HepG2 (cell line): ENCODE measurements around the gene SEC23IP. TPM values are rescaled to one million over a fixed set of nuclear protein-coding genes. Genes with fewer than 3 reads are reported as not detected.

ENCODE experiments used
- ATAC-seq: fragments of 200-7000 bp; cut with Tn5 transposase; 3 replicates; pipeline ENCODE4 v1.9.1; 2020; ENCODE audit warnings: mild to moderate bottlenecking, moderate library complexity
- BruUV-seq: library from RNA; stranded (reverse); fragments of 400-500 nt; replicated peaks from 2 replicates; lab custom pipeline; 2021; lab: Mats Ljungman, UMichigan
- CTCF ChIA-PET: fragments of 300-600 bp; formaldehyde crosslinking; extraction: SDS; loops from one replicate; lab custom pipeline; 2021; ENCODE audit warnings: low total read pairs, inconsistent platforms, low intra/inter-chr PET ratio; lab: Yijun Ruan, JAX
- POLR2A ChIA-PET: fragments of 350-600 bp; sonication (Branson Sonifier 250); formaldehyde crosslinking; loops from one replicate; lab custom pipeline; 2020; ENCODE audit warnings: antibody characterized with exemption, inconsistent platforms; lab: Yijun Ruan, JAX
- DNase-seq: peaks from one replicate; pipeline ENCODE4 v3.0.0-alpha.2; 2015; ENCODE audit warnings: low spot score
- FAIRE-seq: peaks from 3 replicates; lab custom pipeline; 2011; peaks lifted over from hg19 to GRCh38; lab: Jason Lieb, UNC
- H2AFZ ChIP-seq: one replicate; pipeline ENCODE4 v1.6.1; 2011; ENCODE audit warnings: low read length, inconsistent platforms
- H3K27ac ChIP-seq: fragments of 300-600 bp; 3 replicates; pipeline ENCODE4 v1.8.0; 2011; ENCODE audit warnings: mixed run types, mild to moderate bottlenecking, mixed read lengths, low read length, inconsistent platforms; ENCODE audit not compliant: insufficient read depth; ENCODE audit errors: extremely low read length
- H3K27me3 ChIP-seq, 2 experiments: fragments of 200-600 bp in 1 of 2; 2 replicates in 1 of 2; 3 replicates in 1 of 2; pipeline versions ENCODE4 v1.6.0 to v1.8.0; 2011; ENCODE audit warnings: low read length in 2 of 2, mild to moderate bottlenecking in 2 of 2, moderate library complexity in 2 of 2, inconsistent platforms in 1 of 2; ENCODE audit not compliant: insufficient read depth in 2 of 2, control insufficient read depth in 1 of 2
- H3K36me3 ChIP-seq, 2 experiments: fragments of 200-600 bp in 1 of 2; replicated peaks in 1 of 2; 2 replicates in 1 of 2; 3 replicates in 1 of 2; pipeline versions ENCODE4 v1.5.1 to v1.8.0; 2011; ENCODE audit warnings: low read length in 2 of 2, inconsistent platforms in 1 of 2; ENCODE audit not compliant: insufficient read depth in 2 of 2, control insufficient read depth in 1 of 2
- H3K4me1 ChIP-seq: 2 replicates; pipeline ENCODE4 v1.5.1; 2012; ENCODE audit warnings: low read length, inconsistent platforms; ENCODE audit not compliant: insufficient read depth
- H3K4me2 ChIP-seq: 2 replicates; pipeline ENCODE4 v1.6.0; 2011; ENCODE audit warnings: low read depth, low read length, inconsistent platforms
- H3K4me3 ChIP-seq, 3 experiments: fragments of 200-600 bp in 1 of 3; sonication (generic), shearing (Covaris generic) in 1 of 3; replicated peaks in 1 of 3; 2 replicates each; pipeline ENCODE4 v1.5.1; 2011 to 2016; ENCODE audit warnings: low read length in 3 of 3, inconsistent platforms in 2 of 3, low read depth in 2 of 3, mild to moderate bottlenecking in 2 of 3, control low read depth in 1 of 3, mixed read lengths in 1 of 3; ENCODE audit not compliant: insufficient read depth in 1 of 3
- H3K79me2 ChIP-seq: one replicate; pipeline ENCODE4 v1.6.1; 2011; ENCODE audit warnings: low read length, inconsistent platforms; ENCODE audit not compliant: insufficient read depth
- H3K9ac ChIP-seq: 2 replicates; pipeline ENCODE4 v1.6.0; 2011; ENCODE audit warnings: mild to moderate bottlenecking, low read depth, low read length, inconsistent platforms; ENCODE audit not compliant: insufficient read depth
- H3K9me3 ChIP-seq: 2 replicates; pipeline ENCODE4 v1.5.1; 2012; ENCODE audit warnings: mild to moderate bottlenecking, low read length
- H4K20me1 ChIP-seq: 2 replicates; pipeline ENCODE4 v1.6.0; 2011; ENCODE audit warnings: inconsistent platforms, mild to moderate bottlenecking, low read length, moderate library complexity; ENCODE audit not compliant: insufficient read depth
- HNF1A ChIP-seq, 2 experiments: sonication (generic) in 1 of 2; formaldehyde crosslinking in 1 of 2; IDR thresholded peaks; 2 replicates each; pipeline versions ENCODE4 v1.4.0 to v1.6.1; 2016 to 2020; ENCODE audit warnings: borderline replicate concordance in 1 of 2, low read depth in 1 of 2, mild to moderate bottlenecking in 1 of 2, missing genetic modification reagents in 1 of 2
- MAZ ChIP-seq, 2 experiments: sonication (generic) in 1 of 2; formaldehyde crosslinking in 1 of 2; IDR thresholded peaks; 2 replicates each; pipeline versions ENCODE4 v1.5.0 to v1.6.1; 2012 to 2020; ENCODE audit warnings: low read depth in 2 of 2, mild to moderate bottlenecking in 2 of 2, borderline replicate concordance in 1 of 2, improper control_type of control experiment in 1 of 2, low read length in 1 of 2, missing genetic modification reagents in 1 of 2, moderate library complexity in 1 of 2
- NR2F2 ChIP-seq: IDR thresholded peaks from 2 replicates; pipeline ENCODE4 v1.6.1; 2012; ENCODE audit warnings: low read depth, inconsistent platforms, borderline replicate concordance
- SALL1 ChIP-seq: sonication (generic); formaldehyde crosslinking; IDR thresholded peaks from 2 replicates; pipeline ENCODE4 v1.8.0; 2022; ENCODE audit warnings: mild to moderate bottlenecking, missing genetic modification reagents
- TRIM22 ChIP-seq: fragments of 450-650 bp; IDR thresholded peaks from 2 replicates; pipeline ENCODE4 v1.6.1; 2017
- ZFX ChIP-seq: sonication (generic); formaldehyde crosslinking; IDR thresholded peaks from 2 replicates; pipeline ENCODE4 v1.4.0; 2020; ENCODE audit warnings: mild to moderate bottlenecking, low read depth, missing genetic modification reagents, moderate library complexity
- ZNF205 ChIP-seq: IDR thresholded peaks from 2 replicates; pipeline ENCODE4 v1.6.1; 2018; ENCODE audit warnings: missing biosample characterization, missing genetic modification reagents
- WGBS: methylation state at CpG from one replicate; pipeline ENCODE4 v1.1.6; 2017; ENCODE audit warnings: low lambda C conversion rate; 5-methylcytosine and 5-hydroxymethylcytosine counted together
- in situ Hi-C: cut with HindIII; loops from 2 replicates; pipeline ENCODE4 v1.10.0; 2017; ENCODE audit warnings: low pct_unique_long_range_greater_than_20kb; ENCODE audit not compliant: extremely low pct_ligation_motif_present
- intact Hi-C: fragments of 100-400 bp; cut with micrococcal nuclease; formaldehyde crosslinking; loops from one replicate; pipeline ENCODE4 v1.10.0; 2022; ENCODE audit not compliant: unreplicated experiment
- polyA plus RNA-seq, 8 experiments: library from polyadenylated mRNA; depleted of rRNA in 3 of 8; stranded (reverse) in 7 of 8; unstranded in 1 of 8; fragments of >200 nt; fragmentation: Illumina TruSeq in 4 of 8; extraction: Trizol in 4 of 8; gene quantifications; 2 replicates each; pipeline versions ENCODE4 v1.2.1 to v1.2.3, GENCODE V29; 2011 to 2016; ENCODE audit warnings: low read depth in 4 of 8, missing spikeins in 1 of 8, mixed read lengths in 1 of 8; ENCODE audit not compliant: insufficient read depth in 1 of 8
- total RNA-seq, 5 experiments: library from RNA; depleted of rRNA; stranded (reverse); fragments of >200 nt; fragmentation: Illumina TruSeq; extraction: Trizol; gene quantifications; 2 replicates each; pipeline ENCODE4 v1.2.3, GENCODE V29; 2016; ENCODE audit warnings: low read depth in 1 of 5

The SEC23IP gene
- total and polyA plus RNA-seq, 2 of the 13 experiments (the other 11 are each of a cell fraction or from before 2014, with no cell fraction given), result 32.3 to 57.7 TPM

GRCh38 chr10:119970107-119970506, 77.6 kb downstream of the SEC23IP start (continued):
- TF ChIP-seq TRIM22, result no peak
- TF ChIP-seq, all 625 proteins: peak for 0

- H3K9me3 ChIP-seq, result peaks cover 15% of the 10 kb centered on the region
- no peak for ATAC-seq
- BruUV-seq, result no TSS peak
- TF ChIP-seq ZNF205, result no peak
- TF ChIP-seq SALL1 (CRISPR knock-in tag), result no peak
- TF ChIP-seq MAZ (IDR thresholded peaks at IDR 0.05; ENCODE audit: borderline replicate concordance, low read depth, low read length), result no peak
- TF ChIP-seq MAZ (CRISPR knock-in tag; IDR thresholded peaks at IDR 0.05; ENCODE audit: low read depth), result no peak
- TF ChIP-seq NR2F2, result no peak
- TF ChIP-seq ZFX, result no peak
- TF ChIP-seq HNF1A (IDR thresholded peaks at IDR 0.05; ENCODE audit: low read depth), result no peak
- TF ChIP-seq HNF1A (CRISPR knock-in tag; IDR thresholded peaks at IDR 0.05; ENCODE audit: borderline replicate concordance), result no peak
- H3K27ac ChIP-seq, result no peak overlapping the region
- CTCF ChIA-PET, result no interaction called here
- H3K36me3 ChIP-seq, result no peaks in the 10 kb centered on the region
- H3K9ac ChIP-seq, result no peak overlapping the region
- no peaks in the 10 kb centered on the region for H4K20me1 ChIP-seq
- FAIRE-seq, result no peak
- no peak for DNase-seq
- H3K79me2 ChIP-seq, result no peaks in the 10 kb centered on the region
- no peaks in the 10 kb centered on the region for H3K4me1 ChIP-seq
- intact Hi-C loops (no loop called here), in situ Hi-C loops (no loop called here)
- peaks cover 0 to 6% of the 10 kb centered on the region in 2 experiments; a peak in 1 of 5 replicates for H3K27me3 ChIP-seq
- POLR2A ChIA-PET, result no interaction called here
- no peak overlapping the region for H3K4me2 ChIP-seq
- 0% methylated on average over 1 of the region's 1 CpG for WGBS
- no peak overlapping the region for H2AFZ ChIP-seq
- H3K4me3 ChIP-seq, result no peak overlapping the region
These were observed 78.4 kb downstream of the SEC23IP start for GRCh38 chr10:119970963-119971362.
